HG02798 (cell line): ENCODE measurements around the gene MTMR11.
"Not testable (repeated sequence)": the region's sequence is repeated elsewhere in the genome, so short reads cannot be mapped to it uniquely, and the experiment has no call there.

Source experiments
- ATAC-seq: cut with Tn5 transposase; IDR thresholded peaks from one replicate; pipeline ENCODE4 v1.9.1; 2021; ENCODE audit warnings: mild to moderate bottlenecking; ENCODE audit not compliant: unreplicated experiment, poor library complexity

Gene MTMR11

GRCh38 chr1:149906570-149907075, 30.1 kb downstream of the MTMR11 start:
- no peak for ATAC-seq

DNA sequence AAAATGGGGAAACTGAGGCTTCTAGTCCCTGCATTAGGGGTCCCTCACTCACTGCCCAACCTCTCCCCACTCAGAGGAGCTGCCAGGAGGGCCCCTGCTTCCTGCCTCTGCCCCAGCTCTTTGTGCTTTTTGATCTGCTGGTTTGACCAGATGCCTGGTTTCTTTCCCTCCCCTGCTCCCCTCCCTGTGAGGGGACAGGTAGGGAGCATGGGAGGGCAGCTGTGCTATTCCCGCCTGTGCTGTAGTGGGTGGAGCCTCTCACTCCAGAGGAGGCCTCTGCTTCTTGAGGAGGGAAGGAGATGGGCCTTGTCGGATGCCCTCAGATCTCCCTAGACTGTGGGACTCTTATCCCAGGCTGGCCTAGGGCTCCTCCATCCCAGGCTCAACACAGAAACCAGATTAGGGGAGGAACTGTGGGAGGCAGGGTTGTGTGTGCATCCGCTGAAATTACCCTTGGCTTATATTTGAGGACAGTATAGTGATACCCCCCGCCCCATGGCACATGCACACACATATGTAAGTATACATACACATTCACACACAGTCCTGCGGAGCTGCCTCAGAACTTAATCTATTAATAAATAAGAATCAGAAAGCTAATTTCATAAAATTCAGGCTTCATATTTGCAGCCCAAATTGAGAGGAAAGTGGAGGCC, 32.7 kb downstream of the MTMR11 start:
- ATAC-seq: no peak

GRCh38 chr1:149899460-149900284, 37.0 kb downstream of the MTMR11 start, which contains the start of gene BOLA1:
Gene BOLA1, plus strand, starts transcription at chr1:149899568. Its CDS starts 492 bp downstream, at chr1:149900060.
- ATAC-seq: peak; percentile 96

DNA sequence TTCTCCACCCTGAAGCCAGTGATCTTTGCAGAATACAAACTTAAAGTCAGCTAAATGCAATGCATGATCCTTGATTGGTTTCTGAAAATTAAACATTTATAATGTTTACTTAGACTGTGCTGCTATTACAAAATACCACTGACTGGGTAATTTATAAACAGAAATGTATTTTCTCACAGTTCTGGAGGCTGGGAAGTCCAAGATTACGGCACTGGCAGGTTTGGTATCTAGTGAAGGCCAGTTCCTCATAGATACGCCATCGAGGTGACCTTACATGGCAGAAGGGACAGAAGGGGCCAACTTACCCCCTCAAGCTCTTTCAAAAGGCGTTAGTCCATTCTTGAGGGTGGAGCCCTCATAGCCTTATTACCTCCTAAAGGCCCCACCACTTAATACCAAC, 40.1 kb downstream of the MTMR11 start:
- ATAC-seq: no peak

DNA sequence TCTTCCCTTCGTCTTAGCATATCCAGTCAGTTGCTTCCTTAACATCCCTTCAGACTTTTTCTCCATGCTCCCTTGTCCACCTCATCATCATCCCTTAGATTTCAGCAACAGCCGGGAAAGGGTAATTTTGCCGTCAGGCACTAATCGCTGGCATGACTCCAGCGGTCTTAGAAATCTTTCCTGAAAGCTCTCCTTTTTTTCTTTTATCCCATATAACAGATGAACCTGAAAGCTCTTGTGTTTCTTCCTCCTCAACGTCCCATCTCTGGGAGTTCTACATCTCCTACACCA, 47.7 kb downstream of the MTMR11 start:
- ATAC-seq: no peak

DNA sequence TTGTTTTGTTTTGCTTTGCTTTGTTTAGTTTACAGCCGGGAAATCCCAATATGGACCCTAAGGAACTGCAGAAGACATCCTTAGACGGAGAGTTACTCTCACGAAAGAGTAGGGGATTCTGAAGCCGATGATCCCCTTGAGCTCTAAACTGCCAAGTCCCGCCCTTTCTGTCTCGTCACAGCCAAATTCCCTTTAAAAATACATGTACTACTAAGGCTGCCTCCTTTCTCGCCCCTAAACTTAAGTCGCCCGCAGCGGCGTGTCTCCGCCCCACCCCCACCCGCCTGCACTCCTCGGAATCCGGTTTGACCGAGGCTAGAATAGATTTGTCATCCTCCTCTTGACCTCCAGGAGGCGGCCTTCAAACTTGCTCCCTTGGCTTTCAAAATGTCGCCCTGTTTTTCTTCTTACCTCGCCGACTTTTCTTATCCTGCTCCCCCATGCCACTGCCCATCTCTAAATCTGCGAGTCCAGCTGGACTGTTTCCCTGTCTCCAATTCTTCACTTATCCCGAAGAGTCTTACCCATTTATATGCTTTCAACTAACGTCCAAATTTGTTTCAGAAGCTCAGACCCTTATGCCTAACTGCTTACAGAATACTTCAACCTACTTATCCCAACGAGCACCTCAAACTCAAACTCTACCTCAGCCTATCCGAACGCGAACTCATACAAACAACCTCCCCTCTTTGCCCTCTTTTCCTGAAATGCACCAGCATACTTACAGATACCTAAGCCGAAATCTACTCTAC, 48.3 kb downstream of the MTMR11 start:
- ATAC-seq: peak; percentile 25

DNA sequence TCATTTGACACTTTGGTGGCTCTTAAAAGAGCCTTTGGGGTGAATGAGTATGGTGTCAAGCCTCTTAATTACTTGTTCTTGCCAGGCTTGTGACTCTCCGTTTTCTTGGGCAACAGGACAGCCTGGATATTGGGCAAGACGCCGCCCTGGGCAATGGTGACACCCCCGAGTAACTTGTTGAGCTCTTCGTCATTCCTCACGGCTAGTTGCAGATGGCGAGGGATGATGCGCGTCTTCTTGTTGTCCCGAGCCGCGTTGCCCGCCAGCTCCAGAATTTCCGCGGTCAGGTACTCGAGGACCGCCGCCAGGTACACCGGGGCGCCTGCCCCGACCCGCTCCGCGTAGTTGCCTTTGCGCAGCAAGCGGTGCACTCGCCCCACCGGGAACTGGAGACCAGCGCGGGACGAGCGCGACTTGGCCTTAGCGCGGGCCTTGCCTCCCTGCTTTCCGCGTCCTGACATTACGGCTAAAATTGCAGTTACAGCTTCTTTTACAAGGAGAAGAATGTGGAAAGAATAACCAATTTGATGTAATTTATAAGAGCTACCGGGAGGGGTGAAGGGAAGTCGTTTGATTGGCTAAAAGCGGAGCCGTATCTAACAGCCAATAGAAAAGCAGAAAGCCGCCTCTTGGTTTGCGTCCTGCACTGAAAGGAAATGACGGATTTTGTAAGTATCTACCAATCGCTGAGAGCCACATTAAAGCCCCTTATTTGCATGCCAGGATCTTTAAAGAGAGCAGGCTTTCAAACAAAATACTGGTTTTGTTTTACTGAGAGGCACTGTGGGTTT, 49.0 kb downstream of the MTMR11 start:
- ATAC-seq: peak; percentile 47

DNA sequence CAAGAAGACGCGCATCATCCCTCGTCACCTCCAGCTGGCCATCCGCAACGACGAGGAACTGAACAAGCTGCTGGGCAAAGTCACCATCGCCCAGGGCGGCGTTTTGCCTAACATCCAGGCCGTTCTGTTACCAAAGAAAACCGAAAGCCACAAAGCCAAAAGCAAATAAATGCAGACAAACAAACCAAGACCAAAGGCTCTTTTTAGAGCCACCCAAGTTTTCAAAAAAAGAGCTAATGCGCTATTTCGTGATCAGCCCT, 49.6 kb downstream of the MTMR11 start:
- ATAC-seq: not testable (repeated sequence)

- peak; percentile 68 for ATAC-seq
Observed at GRCh38 chr1:149886396-149887195, 50.1 kb downstream of the MTMR11 start.

GRCh38 chr1:149886121-149886395, 50.6 kb downstream of the MTMR11 start:
- not testable (repeated sequence) for ATAC-seq

DNA sequence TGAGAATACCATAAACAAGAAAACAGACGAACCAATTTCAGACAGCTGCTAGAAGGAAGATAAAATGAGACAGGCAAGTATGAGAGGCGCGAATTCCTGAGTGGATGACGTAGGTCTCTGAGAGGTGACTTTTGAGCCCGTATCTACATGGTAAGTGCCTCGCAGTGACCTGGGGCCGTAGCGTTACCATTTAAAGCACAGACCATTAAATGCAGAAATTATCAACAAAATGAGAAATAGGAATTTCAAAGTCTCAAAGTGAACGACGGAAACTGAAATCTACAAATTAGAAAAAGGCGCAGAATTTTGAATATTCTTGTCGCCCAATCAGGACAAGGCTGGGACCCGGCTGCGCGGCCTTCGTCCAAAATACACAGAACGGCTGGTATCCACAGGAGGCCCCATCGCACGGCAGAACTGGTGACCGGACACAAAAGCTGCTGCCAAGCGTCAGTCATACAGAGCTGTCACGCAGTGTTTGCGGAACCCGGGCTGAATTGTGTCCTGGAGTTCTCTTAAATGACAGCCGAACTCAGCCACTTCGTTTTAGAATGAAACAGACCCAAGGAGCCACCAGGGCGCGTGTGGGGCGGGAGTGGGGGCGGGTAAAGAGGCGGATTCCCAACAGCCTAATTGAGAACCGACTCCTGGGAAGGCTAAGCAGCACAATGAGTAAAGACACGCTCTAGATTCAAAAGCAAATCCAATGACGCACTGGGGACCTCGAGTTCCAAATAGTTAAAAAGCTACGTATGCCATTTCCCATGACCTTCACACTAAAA, 51.1 kb downstream of the MTMR11 start:
- ATAC-seq: no peak

GRCh38 chr1:149884433-149885338, 52.0 kb downstream of the MTMR11 start:
- no peak for ATAC-seq

GRCh38 chr1:149883598-149884247, 53.0 kb downstream of the MTMR11 start:
- no peak for ATAC-seq

DNA sequence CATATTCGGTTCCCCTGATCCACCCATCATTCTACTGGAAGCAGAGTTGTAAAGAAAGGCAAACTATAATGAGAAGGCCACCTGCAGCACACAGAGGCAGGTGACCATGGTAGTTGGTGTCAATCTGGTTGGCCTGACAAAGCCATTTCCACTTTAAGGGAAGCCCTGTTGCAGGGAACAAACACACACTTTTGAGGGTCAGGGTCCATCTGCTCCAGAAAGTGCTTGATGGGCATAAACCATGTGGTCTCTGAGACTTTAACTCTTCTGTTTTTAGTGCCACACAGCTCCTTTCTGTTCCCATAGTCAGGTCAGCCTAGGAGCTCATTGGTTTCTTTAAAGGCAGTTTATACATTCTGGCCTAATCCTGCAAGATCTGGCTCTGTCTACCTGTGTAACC, 54.8 kb downstream of the MTMR11 start:
- ATAC-seq: no peak

DNA sequence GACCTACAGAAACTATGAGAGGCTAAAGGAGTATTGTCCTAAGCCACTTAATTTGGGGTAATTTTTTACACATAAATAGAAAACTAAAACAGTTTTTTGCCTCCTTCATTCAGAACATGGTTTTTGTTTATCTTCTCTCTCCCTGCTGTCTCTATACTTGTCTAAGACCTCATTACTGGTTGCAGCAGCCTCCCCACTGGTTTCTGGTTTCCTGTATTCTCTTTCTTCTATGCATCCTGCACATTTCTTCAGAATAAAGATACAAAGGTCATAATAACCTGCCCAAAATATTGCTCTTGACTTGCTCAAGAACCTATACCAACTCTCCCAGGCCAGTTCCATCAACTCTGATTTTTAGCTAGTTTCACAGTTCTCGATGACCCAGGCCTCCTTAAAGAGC, 57.1 kb downstream of the MTMR11 start:
- no peak for ATAC-seq
